GM23248 (cell line): ENCODE data around the gene HARS2. TPM values are rescaled to one million over a fixed set of nuclear protein-coding genes. Genes with fewer than 3 reads are reported as not detected.
A peak's percentile ranks its signal among the peaks of the same experiment; 100 is the strongest.
"Not testable (repeated sequence)": the region's sequence is repeated elsewhere in the genome, so short reads cannot be mapped to it uniquely, and the experiment has no call there.

Experiments
- DNase-seq: peaks from one replicate; pipeline ENCODE4 v3.0.0-alpha.2; 2015
- H2AFZ ChIP-seq: fragments of 200-600 bp; sonication (generic); 2 replicates; pipeline ENCODE4 v1.6.1; 2016; ENCODE audit warnings: antibody characterized with exemption
- H3F3A ChIP-seq: fragments of 200-600 bp; sonication (generic); 2 replicates; pipeline ENCODE4 v1.6.1; 2016; ENCODE audit warnings: mild to moderate bottlenecking, antibody characterized with exemption, mixed run types; ENCODE audit not compliant: insufficient read depth
- H3K27ac ChIP-seq: fragments of 200-600 bp; sonication (generic); 2 replicates; pipeline ENCODE4 v1.5.1; 2016; ENCODE audit warnings: mild to moderate bottlenecking
- H3K27me3 ChIP-seq: fragments of 200-600 bp; sonication (generic); replicated peaks from 2 replicates; pipeline ENCODE4 v1.6.1; 2016; ENCODE audit warnings: mild to moderate bottlenecking; ENCODE audit not compliant: insufficient read depth
- H3K36me3 ChIP-seq: fragments of 200-600 bp; sonication (generic); 2 replicates; pipeline ENCODE4 v1.6.1; 2016; ENCODE audit warnings: low read depth, mild to moderate bottlenecking
- H3K4me1 ChIP-seq: fragments of 200-600 bp; sonication (generic); 2 replicates; pipeline ENCODE4 v1.6.1; 2016; ENCODE audit warnings: mild to moderate bottlenecking; ENCODE audit not compliant: insufficient read depth
- H3K4me2 ChIP-seq: fragments of 200-600 bp; sonication (generic); one replicate; pipeline ENCODE4 v1.6.1; 2016; ENCODE audit warnings: mild to moderate bottlenecking; ENCODE audit not compliant: unreplicated experiment
- H3K4me3 ChIP-seq: fragments of 200-600 bp; sonication (generic); 2 replicates; pipeline ENCODE4 v1.5.1; 2016; ENCODE audit warnings: mild to moderate bottlenecking
- H3K79me2 ChIP-seq: fragments of 200-600 bp; sonication (generic); 2 replicates; pipeline ENCODE4 v1.6.1; 2016; ENCODE audit warnings: mild to moderate bottlenecking; ENCODE audit not compliant: insufficient read depth
- H3K9ac ChIP-seq: fragments of 200-600 bp; sonication (generic); 2 replicates; pipeline ENCODE4 v1.6.1; 2016; ENCODE audit warnings: mild to moderate bottlenecking
- H3K9me2 ChIP-seq: fragments of 200-600 bp; sonication (generic); 2 replicates; pipeline ENCODE4 v1.6.1; 2016; ENCODE audit warnings: mixed run types, mild to moderate bottlenecking, moderate library complexity; ENCODE audit not compliant: insufficient read depth
- H3K9me3 ChIP-seq: fragments of 200-600 bp; sonication (generic); one replicate; pipeline ENCODE4 v1.6.1; 2017; ENCODE audit warnings: low read depth
- H4K20me1 ChIP-seq: fragments of 200-600 bp; sonication (generic); 2 replicates; pipeline ENCODE4 v1.6.0; 2016; ENCODE audit not compliant: insufficient read depth
- EZH2 ChIP-seq: fragments of 200-600 bp; sonication (generic); IDR thresholded peaks from 2 replicates; pipeline ENCODE4 v1.6.1; 2018; ENCODE audit warnings: antibody characterized with exemption, mild to moderate bottlenecking; ENCODE audit not compliant: insufficient read depth, poor library complexity, severe bottlenecking
- EZH2phosphoT487 ChIP-seq: fragments of 200-600 bp; sonication (generic); IDR thresholded peaks from 2 replicates; pipeline ENCODE4 v1.6.1; 2018; ENCODE audit warnings: antibody characterized with exemption, moderate library complexity, mild to moderate bottlenecking, low read depth; ENCODE audit not compliant: insufficient read depth
- WGBS, 2 experiments: methylation state at CpG; one replicate each; pipeline ENCODE4 v1.1.6; 2015 to 2017; ENCODE audit warnings: low lambda C conversion rate in 2 of 2, low coverage in 1 of 2; ENCODE audit errors: missing lambda C conversion rate in 2 of 2; 5-methylcytosine and 5-hydroxymethylcytosine counted together
- in situ Hi-C: fragments of 300-500 bp; cut with MboI; formaldehyde crosslinking; loops from 2 replicates; pipeline ENCODE4 v1.15.0; 2020
- polyA plus RNA-seq: library from polyadenylated mRNA; unstranded; fragments of >200 nt; fragmentation: Nextera tagmentation; extraction: Ambion mirVana; gene quantifications from 2 replicates; pipeline ENCODE4 v1.2.1, GENCODE V29; 2016
- total RNA-seq: library from RNA; depleted of rRNA; stranded (reverse); fragments of >200 nt; shearing (Covaris generic); gene quantifications from 2 replicates; pipeline ENCODE4 v1.2.3, GENCODE V29; 2014

The HARS2 gene
- total and polyA plus RNA-seq, 2 experiments from 2014 or later, result 23.3 to 29.7 TPM

DNA sequence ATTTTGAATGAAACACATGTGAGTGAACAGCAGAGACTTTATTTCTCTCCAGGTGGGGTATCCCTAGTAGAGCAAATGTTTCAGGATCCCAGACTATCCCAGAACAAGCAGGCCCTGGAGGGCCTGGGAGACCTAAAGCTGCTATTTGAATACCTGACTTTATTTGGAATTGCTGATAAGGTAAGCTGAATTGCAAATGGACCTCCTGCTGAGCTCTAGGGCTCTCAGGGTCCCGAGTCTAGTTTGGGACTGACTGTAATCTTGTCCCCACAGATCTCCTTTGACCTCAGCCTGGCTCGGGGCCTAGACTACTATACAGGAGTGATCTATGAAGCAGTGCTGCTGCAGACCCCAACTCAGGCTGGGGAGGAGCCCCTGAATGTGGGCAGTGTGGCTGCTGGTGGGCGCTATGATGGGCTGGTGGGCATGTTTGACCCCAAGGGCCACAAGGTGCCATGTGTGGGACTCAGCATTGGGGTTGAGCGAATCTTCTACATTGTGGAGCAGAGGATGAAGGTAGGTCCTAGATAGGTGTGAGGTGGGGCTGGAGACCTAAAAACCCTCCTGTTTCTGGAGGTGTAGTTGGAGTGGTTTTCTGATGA is 5.7 kb downstream of the HARS2 start:
- H3K27ac ChIP-seq, result no peak overlapping the region
- H4K20me1 ChIP-seq, result no peaks in the 10 kb centered on the region
- H3K79me2 ChIP-seq, result peaks cover 63% of the 10 kb centered on the region
- H3K4me1 ChIP-seq, result peaks cover 22% of the 10 kb centered on the region
- no peaks in the 10 kb centered on the region for H3K9me3 ChIP-seq
- H3K27me3 ChIP-seq, result no peaks in the 10 kb centered on the region
- no peak overlapping the region for H2AFZ ChIP-seq
- H3K9me2 ChIP-seq, result no peaks in the 10 kb centered on the region
- TF ChIP-seq EZH2phosphoT487 (no peak), EZH2 (no peak)
- DNase-seq, result no peak
- no peak overlapping the region for H3K9ac ChIP-seq
- in situ Hi-C loops, result no loop called here
- H3F3A ChIP-seq, result peaks cover 32% of the 10 kb centered on the region
- 77 to 81% methylated on average over 4 of the region's 4 CpGs for WGBS, 2 experiments
- H3K36me3 ChIP-seq, result peaks cover 33% of the 10 kb centered on the region
- no peak overlapping the region for H3K4me2 ChIP-seq
- H3K4me3 ChIP-seq, result no peak overlapping the region

- TF ChIP-seq EZH2phosphoT487, result no peak
- TF ChIP-seq EZH2, result no peak
- Histone ChIP-seq H3K36me3 (peaks cover 66% of the 10 kb centered on the region), H4K20me1 (no peaks in the 10 kb centered on the region), H2AFZ (peak within 1 kb of the TSS; percentile 77), H3K79me2 (peaks cover 47% of the 10 kb centered on the region), H3K4me1 (peaks cover 11% of the 10 kb centered on the region), H3K9me3 (no peaks in the 10 kb centered on the region), H3K4me2 (peak within 1 kb of the TSS; percentile 83), H3K9me2 (no peaks in the 10 kb centered on the region), H3K27me3 (no peaks in the 10 kb centered on the region), H3K9ac (peak within 1 kb of the TSS; percentile 89), H3F3A (peaks cover 34% of the 10 kb centered on the region), H3K4me3 (peak within 1 kb of the TSS; percentile 89), H3K27ac (peak within 1 kb of the TSS; percentile 45)
- peak; percentile 100 for DNase-seq
- in situ Hi-C loops, result no loop called here
- 1 to 3% methylated on average over 42 to 44 of the region's 44 CpGs for WGBS, 2 experiments
Measured at GRCh38 chr5:140700177-140701144, 9.2 kb downstream of the HARS2 start, which contains the start of gene ZMAT2. ZMAT2 (plus strand) TSS chr5:140700447; CDS start chr5:140700461, 14 bp downstream.

DNA sequence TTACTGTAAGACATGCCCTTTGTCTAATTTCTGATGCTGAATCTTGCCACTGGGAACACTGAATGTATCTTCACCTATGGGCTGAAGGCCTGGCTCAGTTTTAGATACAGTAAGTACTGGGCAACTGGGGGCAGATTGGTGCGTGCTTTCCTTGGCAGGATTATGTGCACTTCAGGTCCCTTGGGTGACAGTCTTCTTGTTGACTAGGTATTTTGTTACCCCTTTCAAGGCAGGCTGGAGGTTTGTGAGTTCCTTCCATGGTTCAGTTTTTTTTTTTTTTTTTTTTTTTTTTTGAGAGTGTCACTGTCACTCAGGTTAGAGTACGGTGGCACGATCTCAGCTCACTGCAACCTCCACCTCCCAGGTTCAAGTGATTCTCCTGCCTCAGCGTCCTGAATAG is 16.6 kb downstream of the HARS2 start:
- WGBS, 2 experiments, result 100% methylated on average over 2 to 4 of the region's 4 CpGs
- no peaks in the 10 kb centered on the region for H3K9me2 ChIP-seq
- H3K27ac ChIP-seq, result no peak overlapping the region
- H3K36me3 ChIP-seq, result peaks cover 39% of the 10 kb centered on the region
- no peaks in the 10 kb centered on the region for H3K27me3 ChIP-seq
- H3F3A ChIP-seq, result peaks cover 30% of the 10 kb centered on the region
- H3K9me3 ChIP-seq, result no peaks in the 10 kb centered on the region
- H3K4me3 ChIP-seq, result no peak overlapping the region
- no peak overlapping the region for H3K4me2 ChIP-seq
- H3K79me2 ChIP-seq, result peaks cover 10% of the 10 kb centered on the region
- in situ Hi-C loops, result no loop called here
- DNase-seq, result no peak
- no peaks in the 10 kb centered on the region for H3K4me1 ChIP-seq
- TF ChIP-seq EZH2 (no peak), EZH2phosphoT487 (no peak)
- H2AFZ ChIP-seq, result no peak overlapping the region
- no peak overlapping the region for H3K9ac ChIP-seq
- H4K20me1 ChIP-seq, result no peaks in the 10 kb centered on the region

GRCh38 chr5:140708787-140709186 is 17.5 kb downstream of the HARS2 start:
- H3K4me3 ChIP-seq, H3K27me3 ChIP-seq, H3K4me2 ChIP-seq, H3K79me2 ChIP-seq, H3K9me3 ChIP-seq, in situ Hi-C loops, H3K4me1 ChIP-seq, H3K27ac ChIP-seq, H4K20me1 ChIP-seq, DNase-seq, H2AFZ ChIP-seq, H3K9ac ChIP-seq, H3K9me2 ChIP-seq: not testable (repeated sequence)
- whole genome bisulfite sequencing, 2 experiments, result 96 to 97% methylated on average over 9 of the region's 9 CpGs
- Histone ChIP-seq H3F3A (peaks cover 30% of the 10 kb centered on the region), H3K36me3 (peaks cover 31% of the 10 kb centered on the region)
